ENCODE results near the gene GPRIN3.

GPRIN3 gene

GRCh38 chr4:89336818-89337420 is 29.3 kb upstream of the GPRIN3 start:
- Histone ChIP-seq H3K4me3 (ENCODE audit: insufficient read depth, low read depth, low read length) (no peak overlapping the region), H3K27me3 (ENCODE audit: control insufficient read depth, insufficient read depth, low read length, poor library complexity, severe bottlenecking) (no peaks in the 10 kb centered on the region), H3K4me1 (ENCODE audit: control insufficient read depth, insufficient read depth, low read length) (no peaks in the 10 kb centered on the region), H3K36me3 (ENCODE audit: control insufficient read depth, insufficient read depth, low read length) (no peaks in the 10 kb centered on the region), H3K27ac (ENCODE audit: insufficient read depth, low read depth, low read length, poor library complexity, severe bottlenecking) (no peak overlapping the region), H3K9me3 (ENCODE audit: control insufficient read depth, low read length) (no peaks in the 10 kb centered on the region)
- whole genome bisulfite sequencing, 2 experiments: 89 to 90% methylated on average over 4 of the region's 4 CpGs

- Histone ChIP-seq H3K9me3 (ENCODE audit: control insufficient read depth, low read length) (no peaks in the 10 kb centered on the region), H3K36me3 (ENCODE audit: control insufficient read depth, insufficient read depth, low read length) (no peaks in the 10 kb centered on the region), H3K4me3 (ENCODE audit: insufficient read depth, low read depth, low read length) (no peak overlapping the region), H3K27ac (ENCODE audit: insufficient read depth, low read depth, low read length, poor library complexity, severe bottlenecking) (no peak overlapping the region), H3K27me3 (ENCODE audit: control insufficient read depth, insufficient read depth, low read length, poor library complexity, severe bottlenecking) (no peaks in the 10 kb centered on the region), H3K4me1 (ENCODE audit: control insufficient read depth, insufficient read depth, low read length) (no peaks in the 10 kb centered on the region)
- WGBS, 2 experiments: 81 to 85% methylated on average over 4 of the region's 4 CpGs
Measured at GRCh38 chr4:89334830-89335229, 27.2 kb upstream of the GPRIN3 start.

GRCh38 chr4:89334311-89334710 is 26.7 kb upstream of the GPRIN3 start:
- H3K4me3 ChIP-seq (ENCODE audit: insufficient read depth, low read depth, low read length): no peak overlapping the region
- no peaks in the 10 kb centered on the region for H3K9me3 ChIP-seq (ENCODE audit: control insufficient read depth, low read length)
- H3K27me3 ChIP-seq (ENCODE audit: control insufficient read depth, insufficient read depth, low read length, poor library complexity, severe bottlenecking): no peaks in the 10 kb centered on the region
- no peak overlapping the region for H3K27ac ChIP-seq (ENCODE audit: insufficient read depth, low read depth, low read length, poor library complexity, severe bottlenecking)
- no peaks in the 10 kb centered on the region for H3K4me1 ChIP-seq (ENCODE audit: control insufficient read depth, insufficient read depth, low read length)
- H3K36me3 ChIP-seq (ENCODE audit: control insufficient read depth, insufficient read depth, low read length): no peaks in the 10 kb centered on the region

GRCh38 chr4:89331686-89332544 is 24.3 kb upstream of the GPRIN3 start:
- WGBS, 2 experiments: 91 to 97% methylated on average over 5 of the region's 5 CpGs
- H3K4me3 ChIP-seq (ENCODE audit: insufficient read depth, low read depth, low read length): no peak overlapping the region

GRCh38 chr4:89331197-89331596 is 23.6 kb upstream of the GPRIN3 start:
- no peaks in the 10 kb centered on the region for H3K4me1 ChIP-seq (ENCODE audit: control insufficient read depth, insufficient read depth, low read length)
- H3K9me3 ChIP-seq (ENCODE audit: control insufficient read depth, low read length): no peaks in the 10 kb centered on the region
- 92 to 100% methylated on average over 1 to 2 of the region's 2 CpGs for WGBS, 2 experiments
- H3K4me3 ChIP-seq (ENCODE audit: insufficient read depth, low read depth, low read length): no peak overlapping the region
- H3K27me3 ChIP-seq (ENCODE audit: control insufficient read depth, insufficient read depth, low read length, poor library complexity, severe bottlenecking): no peaks in the 10 kb centered on the region
- no peaks in the 10 kb centered on the region for H3K36me3 ChIP-seq (ENCODE audit: control insufficient read depth, insufficient read depth, low read length)
- H3K27ac ChIP-seq (ENCODE audit: insufficient read depth, low read depth, low read length, poor library complexity, severe bottlenecking): no peak overlapping the region

More at GRCh38 chr4:89331686-89332544, 24.3 kb upstream of the GPRIN3 start:
- no peaks in the 10 kb centered on the region for H3K27me3 ChIP-seq (ENCODE audit: control insufficient read depth, insufficient read depth, low read length, poor library complexity, severe bottlenecking)
- H3K27ac ChIP-seq (ENCODE audit: insufficient read depth, low read depth, low read length, poor library complexity, severe bottlenecking): no peak overlapping the region
- H3K9me3 ChIP-seq (ENCODE audit: control insufficient read depth, low read length): no peaks in the 10 kb centered on the region
- no peaks in the 10 kb centered on the region for H3K4me1 ChIP-seq (ENCODE audit: control insufficient read depth, insufficient read depth, low read length)
- H3K36me3 ChIP-seq (ENCODE audit: control insufficient read depth, insufficient read depth, low read length): no peaks in the 10 kb centered on the region

- whole genome bisulfite sequencing, 2 experiments: 90 to 100% methylated on average over 1 of the region's 1 CpG
- no peaks in the 10 kb centered on the region for H3K9me3 ChIP-seq (ENCODE audit: control insufficient read depth, low read length)
- H3K4me3 ChIP-seq (ENCODE audit: insufficient read depth, low read depth, low read length): no peak overlapping the region
- H3K27me3 ChIP-seq (ENCODE audit: control insufficient read depth, insufficient read depth, low read length, poor library complexity, severe bottlenecking): no peaks in the 10 kb centered on the region
- no peaks in the 10 kb centered on the region for H3K4me1 ChIP-seq (ENCODE audit: control insufficient read depth, insufficient read depth, low read length)
- no peak overlapping the region for H3K27ac ChIP-seq (ENCODE audit: insufficient read depth, low read depth, low read length, poor library complexity, severe bottlenecking)
- H3K36me3 ChIP-seq (ENCODE audit: control insufficient read depth, insufficient read depth, low read length): no peaks in the 10 kb centered on the region
Measured at GRCh38 chr4:89329280-89329679, 21.7 kb upstream of the GPRIN3 start.

- Histone ChIP-seq H3K4me3 (ENCODE audit: insufficient read depth, low read depth, low read length) (no peak overlapping the region), H3K27ac (ENCODE audit: insufficient read depth, low read depth, low read length, poor library complexity, severe bottlenecking) (no peak overlapping the region)
- WGBS, 2 experiments: 93% methylated on average over 2 of the region's 2 CpGs; no CpG with 5 or more reads in 1 of the 2 experiments
Measured at GRCh38 chr4:89324671-89325070, 17.1 kb upstream of the GPRIN3 start.

GRCh38 chr4:89322671-89323070 is 15.1 kb upstream of the GPRIN3 start:
- H3K4me1 ChIP-seq (ENCODE audit: control insufficient read depth, insufficient read depth, low read length): no peaks in the 10 kb centered on the region
- H3K4me3 ChIP-seq (ENCODE audit: insufficient read depth, low read depth, low read length): no peak overlapping the region
- H3K36me3 ChIP-seq (ENCODE audit: control insufficient read depth, insufficient read depth, low read length): no peaks in the 10 kb centered on the region
- no peaks in the 10 kb centered on the region for H3K9me3 ChIP-seq (ENCODE audit: control insufficient read depth, low read length)
- H3K27ac ChIP-seq (ENCODE audit: insufficient read depth, low read depth, low read length, poor library complexity, severe bottlenecking): no peak overlapping the region
- H3K27me3 ChIP-seq (ENCODE audit: control insufficient read depth, insufficient read depth, low read length, poor library complexity, severe bottlenecking): no peaks in the 10 kb centered on the region

More at GRCh38 chr4:89324671-89325070, 17.1 kb upstream of the GPRIN3 start:
- Histone ChIP-seq H3K4me1 (ENCODE audit: control insufficient read depth, insufficient read depth, low read length) (no peaks in the 10 kb centered on the region), H3K36me3 (ENCODE audit: control insufficient read depth, insufficient read depth, low read length) (no peaks in the 10 kb centered on the region), H3K9me3 (ENCODE audit: control insufficient read depth, low read length) (no peaks in the 10 kb centered on the region), H3K27me3 (ENCODE audit: control insufficient read depth, insufficient read depth, low read length, poor library complexity, severe bottlenecking) (no peaks in the 10 kb centered on the region)

GRCh38 chr4:89319756-89320155 is 12.2 kb upstream of the GPRIN3 start:
- no peaks in the 10 kb centered on the region for H3K27me3 ChIP-seq (ENCODE audit: control insufficient read depth, insufficient read depth, low read length, poor library complexity, severe bottlenecking)
- H3K36me3 ChIP-seq (ENCODE audit: control insufficient read depth, insufficient read depth, low read length): no peaks in the 10 kb centered on the region
- H3K4me3 ChIP-seq (ENCODE audit: insufficient read depth, low read depth, low read length): no peak overlapping the region
- H3K4me1 ChIP-seq (ENCODE audit: control insufficient read depth, insufficient read depth, low read length): no peaks in the 10 kb centered on the region
- H3K27ac ChIP-seq (ENCODE audit: insufficient read depth, low read depth, low read length, poor library complexity, severe bottlenecking): no peak overlapping the region
- 96 to 99% methylated on average over 2 of the region's 2 CpGs for WGBS, 2 experiments
- H3K9me3 ChIP-seq (ENCODE audit: control insufficient read depth, low read length): no peaks in the 10 kb centered on the region

- Histone ChIP-seq H3K9me3 (ENCODE audit: control insufficient read depth, low read length) (no peaks in the 10 kb centered on the region), H3K27me3 (ENCODE audit: control insufficient read depth, insufficient read depth, low read length, poor library complexity, severe bottlenecking) (no peaks in the 10 kb centered on the region), H3K4me1 (ENCODE audit: control insufficient read depth, insufficient read depth, low read length) (no peaks in the 10 kb centered on the region), H3K27ac (ENCODE audit: insufficient read depth, low read depth, low read length, poor library complexity, severe bottlenecking) (no peak overlapping the region), H3K4me3 (ENCODE audit: insufficient read depth, low read depth, low read length) (no peak overlapping the region), H3K36me3 (ENCODE audit: control insufficient read depth, insufficient read depth, low read length) (no peaks in the 10 kb centered on the region)
- 90 to 95% methylated on average over 2 to 3 of the region's 3 CpGs for WGBS, 2 experiments
Measured at GRCh38 chr4:89316931-89317366, 9.3 kb upstream of the GPRIN3 start.

Data from ectodermal cell (in vitro differentiated cells).